Esophagus squamous epithelium (tissue), 4 donors: ENCODE data around the gene ATP2A2.

Experiments used
- POLR2A ChIP-seq, 4 donors: fragments of 450-650 bp; IDR thresholded peaks; one replicate each; pipeline ENCODE4 v1.6.1; 2017; ENCODE audit warnings: antibody characterized with exemption in 4 of 4, mild to moderate bottlenecking in 4 of 4, moderate library complexity in 3 of 4
- TF ChIP-seq, protein P1 (sequence below), 6 experiments: fragments of 450-650 bp in 4 of 6; fragments of 200-600 bp in 2 of 6; sonication (generic) in 2 of 6; IDR thresholded peaks; one replicate each; pipeline ENCODE4 v1.5.1; 2016 to 2019; ENCODE audit warnings: antibody characterized with exemption in 6 of 6, mild to moderate bottlenecking in 4 of 6, moderate library complexity in 4 of 6

DNA sequence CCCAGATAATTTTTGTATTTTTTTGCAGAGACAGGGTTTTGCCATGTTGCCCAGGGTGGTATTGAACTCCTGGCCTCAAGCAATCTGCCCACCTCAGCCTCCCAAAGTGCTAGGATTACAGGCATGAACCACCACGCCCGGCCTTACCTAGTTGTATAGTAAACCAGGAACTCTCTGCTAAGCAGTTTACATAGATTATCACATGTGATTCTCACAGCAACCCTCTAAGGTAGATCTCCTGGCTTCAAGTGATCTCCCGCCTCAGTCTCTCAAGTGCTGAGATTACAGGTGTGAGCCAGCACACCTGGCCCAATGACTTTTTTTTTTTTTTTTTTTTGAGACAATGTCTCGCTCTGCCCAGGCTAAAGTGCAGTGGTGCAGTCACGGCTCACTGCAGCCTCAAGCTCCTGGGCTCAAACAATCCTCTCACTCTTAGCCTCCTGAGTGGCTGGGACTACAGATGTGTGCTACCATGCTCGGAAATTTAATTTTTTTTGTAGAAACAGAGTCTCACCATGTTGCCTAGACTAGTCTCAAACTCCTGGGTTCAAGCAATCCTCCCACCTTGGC is 26.0 kb upstream of the ATP2A2 start:
- TF ChIP-seq, protein P1, sequence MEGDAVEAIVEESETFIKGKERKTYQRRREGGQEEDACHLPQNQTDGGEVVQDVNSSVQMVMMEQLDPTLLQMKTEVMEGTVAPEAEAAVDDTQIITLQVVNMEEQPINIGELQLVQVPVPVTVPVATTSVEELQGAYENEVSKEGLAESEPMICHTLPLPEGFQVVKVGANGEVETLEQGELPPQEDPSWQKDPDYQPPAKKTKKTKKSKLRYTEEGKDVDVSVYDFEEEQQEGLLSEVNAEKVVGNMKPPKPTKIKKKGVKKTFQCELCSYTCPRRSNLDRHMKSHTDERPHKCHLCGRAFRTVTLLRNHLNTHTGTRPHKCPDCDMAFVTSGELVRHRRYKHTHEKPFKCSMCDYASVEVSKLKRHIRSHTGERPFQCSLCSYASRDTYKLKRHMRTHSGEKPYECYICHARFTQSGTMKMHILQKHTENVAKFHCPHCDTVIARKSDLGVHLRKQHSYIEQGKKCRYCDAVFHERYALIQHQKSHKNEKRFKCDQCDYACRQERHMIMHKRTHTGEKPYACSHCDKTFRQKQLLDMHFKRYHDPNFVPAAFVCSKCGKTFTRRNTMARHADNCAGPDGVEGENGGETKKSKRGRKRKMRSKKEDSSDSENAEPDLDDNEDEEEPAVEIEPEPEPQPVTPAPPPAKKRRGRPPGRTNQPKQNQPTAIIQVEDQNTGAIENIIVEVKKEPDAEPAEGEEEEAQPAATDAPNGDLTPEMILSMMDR (IDR thresholded peaks at IDR 0.05): no peak
- no peak for TF ChIP-seq POLR2A (IDR thresholded peaks at IDR 0.05)
